OCI-LY3 (cell line): Measurements from ENCODE around the gene VCAN.

Source experiments
- H2AFZ ChIP-seq: fragments of 200-600, 300-600 bp; shearing (Covaris generic); 2 replicates; pipeline ENCODE4 v1.6.0; 2014; ENCODE audit warnings: antibody characterized with exemption, low read depth, low read length
- H3K27ac ChIP-seq: fragments of 200-600, 300-600 bp; sonication (generic); 2 replicates; pipeline ENCODE4 v1.5.1; 2014; ENCODE audit warnings: mild to moderate bottlenecking, low read length, moderate library complexity, mixed read lengths
- H3K27me3 ChIP-seq: fragments of 200-600, 300-600 bp; sonication (generic); 2 replicates; pipeline ENCODE4 v1.6.1; 2014; ENCODE audit warnings: low read depth, low read length, mixed read lengths
- H3K36me3 ChIP-seq: fragments of 200-600, 300-600 bp; sonication (generic); replicated peaks from 2 replicates; pipeline ENCODE3; 2014; ENCODE audit warnings: low read depth, low read length, mixed read lengths
- H3K4me1 ChIP-seq: fragments of 300-600, 200-600 bp; sonication (generic); 2 replicates; pipeline ENCODE4 v1.6.1; 2014; ENCODE audit warnings: low read length, mixed read lengths
- H3K4me2 ChIP-seq: fragments of 200-600, 300-600 bp; sonication (generic); 2 replicates; pipeline ENCODE4 v1.6.1; 2014; ENCODE audit warnings: low read length, mixed read lengths
- H3K4me3 ChIP-seq: fragments of 300-600, 200-600 bp; sonication (generic); 2 replicates; pipeline ENCODE4 v1.5.1; 2014; ENCODE audit warnings: antibody characterized with exemption, mild to moderate bottlenecking, low read length, moderate library complexity
- H3K79me2 ChIP-seq: fragments of 300-600, 200-600 bp; shearing (Covaris generic); 2 replicates; pipeline ENCODE4 v1.6.1; 2014; ENCODE audit warnings: mild to moderate bottlenecking, low read length, mixed read lengths
- H3K9ac ChIP-seq: fragments of 300-600, 200-600 bp; shearing (Covaris generic); 2 replicates; pipeline ENCODE4 v1.6.0; 2014; ENCODE audit warnings: mild to moderate bottlenecking, low read length, moderate library complexity
- H3K9me3 ChIP-seq: fragments of 200-600, 300-600 bp; shearing (Covaris generic); 2 replicates; pipeline ENCODE4 v1.6.1; 2014; ENCODE audit warnings: low read length, mixed read lengths; ENCODE audit not compliant: insufficient read depth
- H4K20me1 ChIP-seq: fragments of 200-600, 300-600 bp; sonication (generic); 2 replicates; pipeline ENCODE4 v1.6.1; 2016; ENCODE audit warnings: low read length, mixed read lengths; ENCODE audit not compliant: insufficient read depth
- CTCF ChIP-seq: fragments of 200-600, 300-600 bp; sonication (generic); IDR thresholded peaks from 2 replicates; pipeline ENCODE4 v1.5.1; 2014; ENCODE audit warnings: antibody characterized with exemption, low read length, low read depth
- EZH2phosphoT487 ChIP-seq: fragments of 200-600 bp; shearing (Covaris generic); IDR thresholded peaks from 2 replicates; pipeline ENCODE4 v1.6.1; 2018; ENCODE audit warnings: antibody characterized with exemption, mixed run types, low read depth

VCAN gene

GRCh38 chr5:83542839-83543238 lies 71.3 kb downstream of the VCAN start:
- H3K27me3 ChIP-seq = no peaks in the 10 kb centered on the region
- no peak overlapping the region for H3K4me3 ChIP-seq
- H3K27ac ChIP-seq = no peak overlapping the region
- H3K4me1 ChIP-seq = peaks cover 16% of the 10 kb centered on the region
- no peaks in the 10 kb centered on the region for H3K79me2 ChIP-seq
- no peaks in the 10 kb centered on the region for H3K9me3 ChIP-seq
- no peaks in the 10 kb centered on the region for H3K36me3 ChIP-seq
- H4K20me1 ChIP-seq = no peaks in the 10 kb centered on the region
- no peak overlapping the region for H3K9ac ChIP-seq
- no peak overlapping the region for H3K4me2 ChIP-seq
- TF ChIP-seq CTCF (no peak), EZH2phosphoT487 (no peak)
- no peak overlapping the region for H2AFZ ChIP-seq

GRCh38 chr5:83543898-83544297 lies 72.4 kb downstream of the VCAN start:
- Histone ChIP-seq H3K27ac (no peak overlapping the region), H3K4me3 (no peak overlapping the region), H3K4me2 (no peak overlapping the region), H4K20me1 (no peaks in the 10 kb centered on the region), H3K36me3 (no peaks in the 10 kb centered on the region), H3K4me1 (peaks cover 12% of the 10 kb centered on the region), H3K9me3 (no peaks in the 10 kb centered on the region), H3K9ac (no peak overlapping the region), H3K79me2 (no peaks in the 10 kb centered on the region), H2AFZ (no peak overlapping the region), H3K27me3 (no peaks in the 10 kb centered on the region)
- TF ChIP-seq EZH2phosphoT487 (no peak), CTCF (no peak)

GRCh38 chr5:83547161-83547560 lies 75.6 kb downstream of the VCAN start:
- TF ChIP-seq EZH2phosphoT487 (no peak), CTCF (no peak)
- no peak overlapping the region for H3K4me3 ChIP-seq
- H3K27ac ChIP-seq = no peak overlapping the region
- no peaks in the 10 kb centered on the region for H3K9me3 ChIP-seq
- H2AFZ ChIP-seq = no peak overlapping the region
- no peaks in the 10 kb centered on the region for H3K79me2 ChIP-seq
- H3K27me3 ChIP-seq = no peaks in the 10 kb centered on the region
- H3K36me3 ChIP-seq = no peaks in the 10 kb centered on the region
- no peak overlapping the region for H3K9ac ChIP-seq
- H3K4me1 ChIP-seq = no peaks in the 10 kb centered on the region
- no peaks in the 10 kb centered on the region for H4K20me1 ChIP-seq
- H3K4me2 ChIP-seq = no peak overlapping the region

GRCh38 chr5:83547889-83548288 lies 76.3 kb downstream of the VCAN start:
- H3K9ac ChIP-seq = no peak overlapping the region
- H4K20me1 ChIP-seq = no peaks in the 10 kb centered on the region
- no peaks in the 10 kb centered on the region for H3K79me2 ChIP-seq
- no peaks in the 10 kb centered on the region for H3K27me3 ChIP-seq
- no peak overlapping the region for H3K27ac ChIP-seq
- no peak overlapping the region for H3K4me2 ChIP-seq
- H2AFZ ChIP-seq = no peak overlapping the region
- H3K4me3 ChIP-seq = no peak overlapping the region
- no peaks in the 10 kb centered on the region for H3K36me3 ChIP-seq
- no peaks in the 10 kb centered on the region for H3K4me1 ChIP-seq
- TF ChIP-seq CTCF (no peak), EZH2phosphoT487 (no peak)
- no peaks in the 10 kb centered on the region for H3K9me3 ChIP-seq
